H1 (cell line): ENCODE data around the gene OVCA2. TPM values are rescaled to one million over a fixed set of nuclear protein-coding genes. Genes with fewer than 3 reads are reported as not detected.

ENCODE experiments used
- CTCF ChIA-PET: fragments of 300-600 bp; sonication (Branson Sonifier 250); formaldehyde crosslinking; loops from one replicate; lab custom pipeline; 2021; ENCODE audit not compliant: partially characterized antibody; lab: Charles Lee
- POLR2A ChIA-PET: fragments of 300-600 bp; sonication (Branson Sonifier 250); formaldehyde crosslinking; loops from one replicate; lab custom pipeline; 2021; ENCODE audit warnings: inconsistent platforms; ENCODE audit not compliant: partially characterized antibody; lab: Charles Lee
- DNase-seq, 2 experiments: peaks; one replicate each; pipeline versions ENCODE4 v3.0.0 to v3.0.0-alpha.2; 2010 to 2022; ENCODE audit warnings: low spot score in 2 of 2, low read depth in 1 of 2, mixed read lengths in 1 of 2
- FAIRE-seq: peaks from 2 replicates; lab custom pipeline; 2011; peaks lifted over from hg19 to GRCh38; lab: Jason Lieb, UNC
- H2AFZ ChIP-seq: 2 replicates; pipeline ENCODE4 v1.8.1; 2012; ENCODE audit warnings: low read length, inconsistent platforms
- H2AK5ac ChIP-seq: 2 replicates; pipeline ENCODE4 v1.6.1; 2013; ENCODE audit warnings: low read depth, low read length
- H2BK120ac ChIP-seq: replicated peaks from 2 replicates; pipeline ENCODE3; 2013; ENCODE audit warnings: low read depth, low read length, inconsistent platforms
- H2BK12ac ChIP-seq: 2 replicates; pipeline ENCODE4 v1.6.1; 2013; ENCODE audit warnings: low read depth, low read length
- H2BK15ac ChIP-seq: 2 replicates; pipeline ENCODE4 v1.6.1; 2013; ENCODE audit warnings: low read length
- H2BK20ac ChIP-seq: 2 replicates; pipeline ENCODE4 v1.6.1; 2013; ENCODE audit warnings: low read length
- H2BK5ac ChIP-seq: 2 replicates; pipeline ENCODE4 v1.6.1; 2013; ENCODE audit warnings: low read depth, low read length
- H3K14ac ChIP-seq: 2 replicates; pipeline ENCODE4 v1.6.1; 2013; ENCODE audit warnings: inconsistent platforms; ENCODE audit not compliant: insufficient read length
- H3K18ac ChIP-seq: 2 replicates; pipeline ENCODE4 v1.6.1; 2013; ENCODE audit warnings: low read length; ENCODE audit errors: extremely low read depth
- H3K23ac ChIP-seq: 2 replicates; pipeline ENCODE4 v1.6.1; 2013; ENCODE audit warnings: inconsistent platforms; ENCODE audit not compliant: insufficient read length
- H3K23me2 ChIP-seq: 2 replicates; pipeline ENCODE4 v1.6.1; 2013; ENCODE audit warnings: low read depth, low read length
- H3K27ac ChIP-seq: 2 replicates; pipeline ENCODE4 v1.6.1; 2011; ENCODE audit warnings: low read depth, low read length, inconsistent platforms
- H3K27me3 ChIP-seq, 4 experiments: replicated peaks in 1 of 4; 1 replicate in 1 of 4; 2 replicates in 3 of 4; pipeline versions ENCODE4 v1.6.1 to v1.8.1; 2011 to 2013; ENCODE audit warnings: low read length in 3 of 4, mild to moderate bottlenecking in 3 of 4, inconsistent platforms in 2 of 4, mixed read lengths in 2 of 4, moderate library complexity in 1 of 4; ENCODE audit not compliant: control insufficient read depth in 3 of 4, insufficient read depth in 3 of 4; ENCODE audit errors: extremely low read depth in 1 of 4
- H3K36me3 ChIP-seq, 4 experiments: 2 replicates each; pipeline versions ENCODE4 v1.6.1 to v1.8.1; 2011 to 2013; ENCODE audit warnings: mild to moderate bottlenecking in 4 of 4, low read length in 3 of 4, moderate library complexity in 2 of 4, control low read depth in 1 of 4, inconsistent platforms in 1 of 4; ENCODE audit not compliant: insufficient read depth in 4 of 4, control insufficient read depth in 2 of 4
- H3K4ac ChIP-seq: replicated peaks from 2 replicates; pipeline ENCODE3; 2013; ENCODE audit warnings: low read length, low read depth, mixed read lengths, inconsistent platforms; ENCODE audit not compliant: insufficient read length
- H3K4me1 ChIP-seq, 4 experiments: replicated peaks in 1 of 4; 1 replicate in 1 of 4; 2 replicates in 3 of 4; pipeline versions ENCODE4 v1.6.1 to v1.8.1; 2011 to 2013; ENCODE audit warnings: low read length in 3 of 4, inconsistent platforms in 2 of 4, mixed read lengths in 1 of 4; ENCODE audit not compliant: insufficient read depth in 4 of 4, control insufficient read depth in 3 of 4
- H3K4me2 ChIP-seq, 2 experiments: 2 replicates each; pipeline versions ENCODE4 v1.6.1 to v1.8.1; 2011 to 2013; ENCODE audit warnings: low read depth in 2 of 2, low read length in 2 of 2, control low read depth in 1 of 2, inconsistent platforms in 1 of 2, mild to moderate bottlenecking in 1 of 2; ENCODE audit not compliant: insufficient read depth in 1 of 2
- H3K4me3 ChIP-seq, 4 experiments: fragments of 200-600, 300-600 bp in 1 of 4; sonication (generic), shearing (Covaris generic), sonication (Bioruptor Twin) in 1 of 4; 2 replicates each; pipeline versions ENCODE4 v1.5.1 to v1.8.1; 2011 to 2016; ENCODE audit warnings: low read length in 4 of 4, low read depth in 3 of 4, control low read depth in 2 of 4, inconsistent platforms in 2 of 4, mild to moderate bottlenecking in 2 of 4, mixed read lengths in 1 of 4, moderate library complexity in 1 of 4; ENCODE audit not compliant: insufficient read depth in 2 of 4; ENCODE audit errors: extremely low read depth in 1 of 4
- H3K56ac ChIP-seq: replicated peaks from 2 replicates; pipeline ENCODE3; 2013; ENCODE audit warnings: low read depth, mild to moderate bottlenecking, mixed read lengths, low read length, inconsistent platforms; ENCODE audit not compliant: insufficient read length
- H3K79me1 ChIP-seq: 2 replicates; pipeline ENCODE4 v1.6.1; 2013; ENCODE audit warnings: low read depth, low read length, control low read depth
- H3K79me2 ChIP-seq, 2 experiments: 2 replicates each; pipeline versions ENCODE4 v1.6.1 to v1.8.1; 2012 to 2013; ENCODE audit warnings: low read length in 2 of 2, mild to moderate bottlenecking in 2 of 2, inconsistent platforms in 1 of 2; ENCODE audit not compliant: insufficient read depth in 2 of 2, control insufficient read depth in 1 of 2
- H3K9ac ChIP-seq, 4 experiments: replicated peaks in 1 of 4; 1 replicate in 1 of 4; 2 replicates in 3 of 4; pipeline versions ENCODE4 v1.6.1 to v1.8.1; 2011 to 2013; ENCODE audit warnings: low read depth in 3 of 4, low read length in 3 of 4, control low read depth in 2 of 4, mild to moderate bottlenecking in 2 of 4, moderate library complexity in 2 of 4, inconsistent platforms in 1 of 4; ENCODE audit errors: extremely low read depth in 1 of 4
- H3K9me3 ChIP-seq, 2 experiments: 2 replicates each; pipeline versions ENCODE4 v1.6.1 to v1.8.1; 2012 to 2013; ENCODE audit warnings: mild to moderate bottlenecking in 2 of 2, moderate library complexity in 2 of 2, control low read depth in 1 of 2, inconsistent platforms in 1 of 2, low read depth in 1 of 2, low read length in 1 of 2, mixed read lengths in 1 of 2; ENCODE audit not compliant: insufficient read depth in 2 of 2
- H4K20me1 ChIP-seq, 2 experiments: replicated peaks in 1 of 2; 2 replicates each; pipeline versions ENCODE3 to v1.8.1; 2011 to 2013; ENCODE audit warnings: inconsistent platforms in 2 of 2, low read length in 2 of 2, mild to moderate bottlenecking in 1 of 2; ENCODE audit not compliant: insufficient read depth in 2 of 2, control insufficient read depth in 1 of 2
- H4K5ac ChIP-seq: 2 replicates; pipeline ENCODE4 v1.6.1; 2013; ENCODE audit warnings: low read length, low read depth, mixed read lengths, inconsistent platforms; ENCODE audit not compliant: insufficient read length
- H4K8ac ChIP-seq: 2 replicates; pipeline ENCODE4 v1.8.0; 2013; ENCODE audit warnings: mild to moderate bottlenecking, moderate library complexity, low read length, inconsistent platforms; ENCODE audit not compliant: insufficient read depth; ENCODE audit errors: extremely low read depth
- H4K91ac ChIP-seq: replicated peaks from 2 replicates; pipeline ENCODE3; 2013; ENCODE audit warnings: low read length, mixed read lengths, inconsistent platforms; ENCODE audit not compliant: insufficient read length
- EGR1 ChIP-seq: IDR thresholded peaks from 2 replicates; pipeline ENCODE4 v1.6.1; 2011; ENCODE audit warnings: low read depth, low read length, borderline replicate concordance
- WGBS, 2 experiments: shearing (Covaris generic) in 1 of 2; methylation state at CpG; one replicate each; pipeline versions ENCODE4 v1.1.6 to v1.1.7; 2013 to 2015; ENCODE audit warnings: low lambda C conversion rate in 2 of 2, mixed read lengths in 2 of 2, inconsistent platforms in 1 of 2, low coverage in 1 of 2, missing lambda C conversion rate in 1 of 2; ENCODE audit not compliant: insufficient replicate concordance in 2 of 2, insufficient coverage in 1 of 2, insufficient read length in 1 of 2; ENCODE audit errors: extremely low coverage in 1 of 2, missing lambda C conversion rate in 1 of 2; 5-methylcytosine and 5-hydroxymethylcytosine counted together
- polyA plus RNA-seq, 7 experiments: library from polyadenylated mRNA; depleted of rRNA in 3 of 7; stranded (reverse) in 5 of 7; unstranded in 2 of 7; fragments of >200 nt in 5 of 7; fragments of 200-250 nt in 2 of 7; gene quantifications; 1 replicate in 5 of 7; 2 replicates in 1 of 7; 4 replicates in 1 of 7; pipeline versions ENCODE4 v1.2.1 to v1.2.3, GENCODE V29; 2011 to 2013; ENCODE audit warnings: missing spikeins in 2 of 7, mixed read lengths in 2 of 7
- total RNA-seq: library from RNA; stranded (reverse); fragmentation: NEBNext Ultra II Directional; extraction: Animal tissue kit (Norgen Biotek cat#: 25700); gene quantifications from 2 replicates; pipeline ENCODE4 v1.2.1, GENCODE V29; 2021
- TF ChIP-seq, protein P1 (sequence below): IDR thresholded peaks from 2 replicates; pipeline ENCODE4 v1.6.1; 2012; ENCODE audit warnings: low read length, inconsistent platforms

The OVCA2 gene
- total and polyA plus RNA-seq, 2 of the 8 experiments (the other 6 are each of a cell fraction or from before 2014, with no cell fraction given), result 15.3 to 37.0 TPM

DNA sequence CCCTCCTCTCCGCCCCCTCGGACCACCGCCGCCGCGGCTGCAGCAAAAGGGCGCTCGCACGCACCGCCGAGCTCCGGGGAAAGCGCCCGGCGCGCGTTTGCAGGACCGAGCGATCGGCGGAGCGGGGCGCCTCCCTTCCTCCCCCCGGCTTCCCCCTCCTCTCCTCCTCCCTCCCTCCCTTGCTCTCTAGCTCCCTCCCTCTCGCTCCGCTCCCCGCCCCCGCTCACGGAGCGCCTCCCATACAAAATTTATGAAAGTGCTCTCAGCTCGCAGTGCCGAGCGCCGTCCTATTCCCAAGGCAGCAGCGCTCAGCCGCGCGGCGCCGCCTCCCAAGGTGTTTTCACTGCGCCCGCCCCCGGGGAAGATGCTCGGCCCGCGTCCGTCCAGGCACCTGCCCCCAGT is 16.6 kb upstream of the OVCA2 start, which contains the start of gene RTN4RL1:
Gene RTN4RL1 (minus strand): TSS at position 115 of the 402 bp plus-strand sequence. CDS start 469 bp downstream, outside the sequence.
- Histone ChIP-seq H4K8ac (peak within 1 kb of the TSS; percentile 4; the same call in 1 of the 2 replicates), H4K5ac (no peak within 1 kb of the TSS), H3K56ac (no peak within 1 kb of the TSS), H3K27me3 (peaks cover 70 to 90% (median 84%) of the 10 kb centered on the region in 4 experiments), H3K18ac (no peak within 1 kb of the TSS; the same call in none of the 2 replicates), H3K14ac (no peak within 1 kb of the TSS), H2BK12ac (no peak within 1 kb of the TSS), H3K79me2 (no peaks in the 10 kb centered on the region), H3K4me3 (peak within 1 kb of the TSS; percentile 12 to 63 (median 36)), H3K9me3 (no peaks in the 10 kb centered on the region), H2BK20ac (no peak within 1 kb of the TSS), H2AK5ac (no peak within 1 kb of the TSS), H3K4me1 (peaks cover 0 to 17% (median 6%) of the 10 kb centered on the region in 4 experiments; a peak in 6 of 7 replicates), H3K27ac (no peak within 1 kb of the TSS), H4K20me1 (peaks cover 0 to 5% of the 10 kb centered on the region in 2 experiments), H3K23ac (no peak within 1 kb of the TSS), H3K23me2 (peaks cover 13% of the 10 kb centered on the region; the same call in 1 of the 2 replicates), H3K79me1 (no peaks in the 10 kb centered on the region), H2BK15ac (no peak within 1 kb of the TSS), H2AFZ (no peak within 1 kb of the TSS), H3K36me3 (peaks cover 0 to 6% (median 0%) of the 10 kb centered on the region in 4 experiments; a peak in 1 of 8 replicates), H3K4me2 (peak within 1 kb of the TSS; percentile 64 to 80), H3K4ac (no peak within 1 kb of the TSS), H2BK120ac (no peak within 1 kb of the TSS), H2BK5ac (no peak within 1 kb of the TSS), H4K91ac (no peak within 1 kb of the TSS), H3K9ac (no peak within 1 kb of the TSS)
- POLR2A ChIA-PET, result interaction anchor here (1.0 to 1.2 kb wide), 2 partner anchors 9 to 278 kb away, joined by 3 to 4 read pairs; partner anchors contain the start of genes SMG6 and SRR
- CTCF ChIA-PET, result interaction anchor here (0.8 to 5.3 kb wide), 15 partner anchors 13 to 121 kb away, joined by 3 to 47 read pairs (median 4); no protein-coding TSS in a partner anchor
- WGBS, 2 experiments, result 2% methylated on average over 22 of the region's 47 CpGs; no CpG with 5 or more reads in 1 of the 2 experiments
- FAIRE-seq, result no peak
- TF ChIP-seq, protein P1, sequence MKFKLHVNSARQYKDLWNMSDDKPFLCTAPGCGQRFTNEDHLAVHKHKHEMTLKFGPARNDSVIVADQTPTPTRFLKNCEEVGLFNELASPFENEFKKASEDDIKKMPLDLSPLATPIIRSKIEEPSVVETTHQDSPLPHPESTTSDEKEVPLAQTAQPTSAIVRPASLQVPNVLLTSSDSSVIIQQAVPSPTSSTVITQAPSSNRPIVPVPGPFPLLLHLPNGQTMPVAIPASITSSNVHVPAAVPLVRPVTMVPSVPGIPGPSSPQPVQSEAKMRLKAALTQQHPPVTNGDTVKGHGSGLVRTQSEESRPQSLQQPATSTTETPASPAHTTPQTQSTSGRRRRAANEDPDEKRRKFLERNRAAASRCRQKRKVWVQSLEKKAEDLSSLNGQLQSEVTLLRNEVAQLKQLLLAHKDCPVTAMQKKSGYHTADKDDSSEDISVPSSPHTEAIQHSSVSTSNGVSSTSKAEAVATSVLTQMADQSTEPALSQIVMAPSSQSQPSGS, result no peak
- peak; percentile 18; the same call in 1 of the 2 replicates for TF ChIP-seq EGR1
- peak in 1 of 2 experiments; percentile 69 for DNase-seq
